Activated naive CD8-positive, alpha-beta T cell treated with anti-CD3 and anti-CD28 coated beads for 36 hours (primary cell): ENCODE measurements around the gene EMC6. TPM values are rescaled to one million over a fixed set of nuclear protein-coding genes. Genes with fewer than 3 reads are reported as not detected.

Source experiments
- DNase-seq: peaks from one replicate; pipeline ENCODE4 v3.0.0; 2021
- H3K27ac Mint-ChIP-seq: one replicate; pipeline ENCODE4 v1.8.0; 2022; ENCODE audit warnings: mild to moderate bottlenecking, moderate library complexity, mixed read lengths
- H3K27me3 Mint-ChIP-seq: one replicate; pipeline ENCODE4 v1.8.0; 2022; ENCODE audit warnings: mild to moderate bottlenecking, mixed read lengths
- H3K36me3 Mint-ChIP-seq: one replicate; pipeline ENCODE4 v1.8.0; 2021; ENCODE audit warnings: mild to moderate bottlenecking, mixed read lengths
- H3K4me1 Mint-ChIP-seq: one replicate; pipeline ENCODE4 v1.8.0; 2021; ENCODE audit warnings: mixed read lengths
- H3K4me3 Mint-ChIP-seq: one replicate; pipeline ENCODE4 v1.8.0; 2022; ENCODE audit warnings: mild to moderate bottlenecking, moderate library complexity, mixed read lengths
- H3K9me3 Mint-ChIP-seq: one replicate; pipeline ENCODE4 v1.8.0; 2022; ENCODE audit warnings: mixed read lengths
- total RNA-seq, 2 experiments: library from RNA; stranded (reverse); gene quantifications; one replicate each; pipeline ENCODE4 v1.2.3, GENCODE V29; 2021

EMC6 gene
- total RNA-seq, 2 experiments from 2014 or later: 83.6 to 85.8 TPM

DNA sequence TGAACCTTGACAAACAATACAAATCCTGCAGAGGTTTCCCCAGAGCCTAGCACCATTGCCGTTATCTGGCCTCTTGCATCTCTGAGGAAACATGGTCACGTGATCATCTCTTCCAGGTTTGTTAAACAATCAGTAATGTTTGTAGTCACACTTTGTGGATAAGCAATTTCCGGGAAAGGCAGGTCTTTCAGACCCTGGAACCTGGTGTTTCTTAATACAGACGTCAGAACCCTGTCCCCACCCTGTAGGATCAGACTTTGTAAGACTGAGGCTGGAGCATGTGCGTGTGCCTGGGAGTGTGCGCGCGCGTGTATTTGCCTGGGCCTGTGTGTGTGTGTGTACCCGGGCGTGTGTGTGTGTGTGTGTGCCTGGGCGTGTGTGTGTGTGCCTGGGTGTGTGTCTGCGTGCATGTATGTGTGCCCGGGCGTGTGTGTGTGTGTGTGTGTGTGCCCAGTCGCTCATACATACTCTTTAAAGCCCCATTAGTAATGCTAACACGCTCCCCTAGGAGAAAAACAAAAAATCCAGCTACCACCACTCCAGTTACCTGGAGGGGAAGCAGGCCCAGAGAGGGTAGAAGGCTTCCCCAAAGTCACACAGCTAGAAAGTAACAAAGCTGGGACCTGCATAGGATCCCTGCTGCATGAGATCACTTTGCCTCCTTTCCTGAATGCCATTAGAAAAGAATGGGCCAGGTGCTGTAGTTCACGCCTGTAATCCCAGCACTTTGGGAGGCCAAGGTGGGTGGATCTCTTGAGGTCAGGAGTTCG, 26.7 kb upstream of the EMC6 start:
- Mint-ChIP-seq H3K4me3 (no peak overlapping the region), H3K36me3 (peaks cover 3% of the 10 kb centered on the region), H3K9me3 (no peaks in the 10 kb centered on the region), H3K27ac (no peak overlapping the region), H3K27me3 (no peaks in the 10 kb centered on the region), H3K4me1 (peaks cover 23% of the 10 kb centered on the region)
- DNase-seq: no peak

DNA sequence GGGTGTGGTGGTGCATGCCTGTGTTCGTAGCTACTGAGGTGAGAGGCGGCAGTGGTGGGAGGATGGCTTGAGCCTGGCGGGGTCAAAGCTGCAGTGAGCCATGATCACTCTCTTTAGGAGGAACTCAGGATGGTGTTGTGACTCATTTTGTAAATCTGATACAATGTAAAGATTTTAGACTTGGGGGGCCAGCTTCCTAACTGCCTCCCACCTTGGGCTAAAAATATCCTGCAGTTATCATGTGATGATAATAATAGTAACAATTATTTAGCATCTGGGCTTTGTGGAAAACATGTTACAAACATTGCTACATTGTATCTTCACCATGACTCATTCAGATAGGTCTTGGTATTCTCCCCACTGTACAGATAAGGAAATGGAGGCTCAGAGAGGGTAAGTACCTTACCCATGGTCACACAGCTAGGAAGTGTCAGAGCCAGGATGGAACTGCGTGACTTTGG, 24.7 kb upstream of the EMC6 start:
- no peak overlapping the region for H3K27ac Mint-ChIP-seq
- H3K36me3 Mint-ChIP-seq: peaks cover 3% of the 10 kb centered on the region
- DNase-seq: no peak
- H3K4me1 Mint-ChIP-seq: peaks cover 14% of the 10 kb centered on the region
- H3K9me3 Mint-ChIP-seq: no peaks in the 10 kb centered on the region
- H3K4me3 Mint-ChIP-seq: no peak overlapping the region
- no peaks in the 10 kb centered on the region for H3K27me3 Mint-ChIP-seq

- Mint-ChIP-seq H3K27ac (no peak overlapping the region), H3K9me3 (no peaks in the 10 kb centered on the region), H3K36me3 (peaks cover 3% of the 10 kb centered on the region), H3K4me3 (no peak overlapping the region), H3K4me1 (peaks cover 4% of the 10 kb centered on the region), H3K27me3 (no peaks in the 10 kb centered on the region)
- DNase-seq: no peak
Measured at GRCh38 chr17:3645310-3645709, 23.3 kb upstream of the EMC6 start.

- DNase-seq: no peak
- Mint-ChIP-seq H3K4me3 (no peak overlapping the region), H3K27ac (no peak overlapping the region)
Measured at GRCh38 chr17:3647251-3647650, 21.4 kb upstream of the EMC6 start.

GRCh38 chr17:3647769-3648555, 20.6 kb upstream of the EMC6 start:
- no peaks in the 10 kb centered on the region for H3K4me1 Mint-ChIP-seq

More at GRCh38 chr17:3647251-3647650, 21.4 kb upstream of the EMC6 start:
- H3K27me3 Mint-ChIP-seq: no peaks in the 10 kb centered on the region
- no peaks in the 10 kb centered on the region for H3K9me3 Mint-ChIP-seq
- H3K4me1 Mint-ChIP-seq: peaks cover 2% of the 10 kb centered on the region
- no peaks in the 10 kb centered on the region for H3K36me3 Mint-ChIP-seq

DNA sequence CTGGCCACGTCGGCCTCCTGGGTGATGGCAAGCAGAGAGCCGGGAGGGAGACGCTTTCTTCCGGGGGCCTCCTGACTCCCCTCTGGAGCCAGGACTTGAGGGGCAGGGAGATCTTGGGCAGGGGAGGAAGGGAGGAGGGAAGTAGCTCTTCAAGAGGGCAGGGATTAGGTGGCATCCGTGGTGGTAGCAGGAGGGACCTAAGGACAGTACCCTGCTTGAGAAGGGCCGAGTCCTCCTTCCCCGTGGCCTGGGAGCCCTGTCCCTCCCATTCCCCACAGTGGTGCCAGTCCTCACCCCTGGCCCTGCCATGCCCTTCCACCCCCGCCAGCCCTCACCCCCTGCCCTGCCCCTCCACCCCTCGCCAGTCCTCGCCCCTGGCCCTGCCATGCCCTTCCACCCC, 12.8 kb upstream of the EMC6 start:
- Mint-ChIP-seq H3K4me3 (no peak overlapping the region), H3K36me3 (no peaks in the 10 kb centered on the region), H3K27ac (no peak overlapping the region), H3K27me3 (no peaks in the 10 kb centered on the region), H3K4me1 (no peaks in the 10 kb centered on the region), H3K9me3 (no peaks in the 10 kb centered on the region)
- DNase-seq: no peak

More at GRCh38 chr17:3647769-3648555, 20.6 kb upstream of the EMC6 start:
- Mint-ChIP-seq H3K36me3 (no peaks in the 10 kb centered on the region), H3K9me3 (no peaks in the 10 kb centered on the region), H3K27me3 (no peaks in the 10 kb centered on the region), H3K27ac (no peak overlapping the region), H3K4me3 (no peak overlapping the region)
- DNase-seq: peak; percentile 22

DNA sequence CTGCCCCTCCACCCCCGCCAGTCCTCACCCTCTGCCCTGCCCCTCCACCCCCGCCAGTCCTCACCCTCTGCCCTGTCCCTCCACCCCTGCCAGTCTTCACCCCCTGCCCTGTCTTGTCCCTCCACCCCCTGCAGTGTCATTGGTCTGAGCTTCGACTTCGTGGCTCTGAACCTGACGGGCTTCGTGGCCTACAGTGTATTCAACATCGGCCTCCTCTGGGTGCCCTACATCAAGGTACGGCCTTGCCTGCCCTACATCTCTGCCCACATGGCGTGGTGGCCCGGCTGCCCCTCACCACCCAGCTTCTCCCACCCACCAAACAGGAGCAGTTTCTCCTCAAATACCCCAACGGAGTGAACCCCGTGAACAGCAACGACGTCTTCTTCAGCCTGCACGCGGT, 12.3 kb upstream of the EMC6 start:
- Mint-ChIP-seq H3K9me3 (no peaks in the 10 kb centered on the region), H3K4me3 (no peak overlapping the region), H3K27me3 (no peaks in the 10 kb centered on the region), H3K36me3 (no peaks in the 10 kb centered on the region), H3K4me1 (no peaks in the 10 kb centered on the region), H3K27ac (no peak overlapping the region)
- DNase-seq: no peak

DNA sequence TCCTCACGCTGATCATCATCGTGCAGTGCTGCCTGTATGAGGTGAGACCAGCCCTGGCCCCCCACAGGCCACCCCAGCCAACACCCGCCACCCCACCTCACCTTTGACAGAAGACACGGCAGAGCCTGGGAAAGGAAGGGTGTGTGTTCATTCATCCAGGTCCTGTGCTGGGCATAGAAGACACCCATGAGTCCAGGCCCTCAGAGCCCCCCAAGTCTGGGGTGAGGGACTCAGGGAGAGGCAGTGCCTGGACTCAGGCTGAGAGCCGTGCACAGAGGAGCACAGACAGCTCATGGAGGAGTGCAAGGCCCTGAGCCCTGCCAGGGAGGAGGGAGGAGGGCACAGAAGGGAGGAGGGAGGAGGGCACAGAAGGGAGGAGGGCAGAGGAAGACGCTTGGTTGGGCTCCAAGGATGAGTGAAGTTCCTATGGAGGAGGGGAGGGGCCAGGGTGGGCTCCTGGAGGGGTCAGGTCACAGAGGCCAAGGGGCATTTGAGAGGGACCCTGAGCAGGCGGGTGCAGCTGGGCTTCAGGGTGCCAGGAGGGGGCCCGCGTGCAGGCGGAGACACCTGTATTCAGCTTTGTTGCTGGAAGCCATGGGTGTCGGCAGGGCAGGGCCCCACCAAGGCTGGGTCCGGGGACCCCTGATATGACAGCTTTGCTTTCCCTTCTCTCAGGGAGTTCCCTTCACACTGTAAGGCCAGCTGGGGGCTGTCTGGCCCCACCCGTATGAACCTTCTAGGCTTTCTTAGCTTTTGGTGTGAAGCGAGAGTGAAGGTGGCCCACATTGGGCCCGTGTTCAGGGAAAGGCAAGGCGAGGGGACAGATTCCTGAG, 11.6 kb upstream of the EMC6 start:
- no peaks in the 10 kb centered on the region for H3K4me1 Mint-ChIP-seq
- H3K27me3 Mint-ChIP-seq: no peaks in the 10 kb centered on the region
- H3K36me3 Mint-ChIP-seq: no peaks in the 10 kb centered on the region
- no peak overlapping the region for H3K4me3 Mint-ChIP-seq
- no peak overlapping the region for H3K27ac Mint-ChIP-seq
- no peaks in the 10 kb centered on the region for H3K9me3 Mint-ChIP-seq
- no peak for DNase-seq

GRCh38 chr17:3657588-3657869, 11.1 kb upstream of the EMC6 start:
- H3K36me3 Mint-ChIP-seq: no peaks in the 10 kb centered on the region
- no peaks in the 10 kb centered on the region for H3K4me1 Mint-ChIP-seq
- no peaks in the 10 kb centered on the region for H3K9me3 Mint-ChIP-seq
- H3K27me3 Mint-ChIP-seq: no peaks in the 10 kb centered on the region
- no peak for DNase-seq
- H3K27ac Mint-ChIP-seq: no peak overlapping the region
- H3K4me3 Mint-ChIP-seq: no peak overlapping the region

DNA sequence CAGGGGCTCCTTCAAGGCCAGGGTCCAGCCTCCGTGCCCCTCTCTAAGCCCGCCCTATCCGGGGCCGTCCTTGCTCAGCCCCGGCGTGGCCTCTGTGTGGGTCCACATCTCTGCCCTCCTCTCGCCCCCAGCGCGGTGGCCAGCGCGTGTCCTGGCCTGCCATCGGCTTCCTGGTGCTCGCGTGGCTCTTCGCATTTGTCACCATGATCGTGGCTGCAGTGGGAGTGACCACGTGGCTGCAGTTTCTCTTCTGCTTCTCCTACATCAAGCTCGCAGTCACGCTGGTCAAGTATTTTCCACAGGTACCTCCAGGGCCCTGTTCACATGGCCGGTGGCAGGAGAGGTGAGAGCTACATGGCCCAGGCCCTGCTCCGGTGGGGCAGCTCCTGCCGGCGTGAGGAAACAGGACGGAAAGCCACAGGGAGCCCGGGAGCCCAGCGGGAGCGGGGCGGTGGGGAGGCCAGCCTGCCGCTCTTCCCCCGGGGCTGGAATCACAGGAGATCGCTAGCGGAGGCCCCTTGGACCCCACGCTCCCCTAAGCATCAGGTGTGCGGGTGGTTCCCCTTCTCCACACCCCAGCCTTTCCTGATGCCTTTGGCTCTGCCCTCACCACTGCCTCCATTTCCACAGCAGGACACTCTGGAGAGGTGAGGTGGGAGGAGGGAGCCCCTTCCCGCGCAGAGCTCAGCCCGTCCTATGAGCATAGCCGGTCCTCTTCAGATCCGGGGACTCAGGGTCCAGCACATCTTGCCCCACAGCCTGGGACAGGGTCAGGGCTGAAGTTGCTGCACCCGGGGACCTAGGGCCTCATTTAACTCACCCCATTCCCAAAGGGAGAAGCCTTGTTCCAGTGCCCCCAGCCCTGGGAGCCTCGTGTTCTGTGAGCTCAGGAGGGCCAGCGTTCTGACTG, 10.5 kb upstream of the EMC6 start:
- H3K27ac Mint-ChIP-seq: no peak overlapping the region
- H3K27me3 Mint-ChIP-seq: no peaks in the 10 kb centered on the region
- DNase-seq: no peak
- no peaks in the 10 kb centered on the region for H3K4me1 Mint-ChIP-seq
- H3K36me3 Mint-ChIP-seq: no peaks in the 10 kb centered on the region
- H3K4me3 Mint-ChIP-seq: no peak overlapping the region
- H3K9me3 Mint-ChIP-seq: no peaks in the 10 kb centered on the region

DNA sequence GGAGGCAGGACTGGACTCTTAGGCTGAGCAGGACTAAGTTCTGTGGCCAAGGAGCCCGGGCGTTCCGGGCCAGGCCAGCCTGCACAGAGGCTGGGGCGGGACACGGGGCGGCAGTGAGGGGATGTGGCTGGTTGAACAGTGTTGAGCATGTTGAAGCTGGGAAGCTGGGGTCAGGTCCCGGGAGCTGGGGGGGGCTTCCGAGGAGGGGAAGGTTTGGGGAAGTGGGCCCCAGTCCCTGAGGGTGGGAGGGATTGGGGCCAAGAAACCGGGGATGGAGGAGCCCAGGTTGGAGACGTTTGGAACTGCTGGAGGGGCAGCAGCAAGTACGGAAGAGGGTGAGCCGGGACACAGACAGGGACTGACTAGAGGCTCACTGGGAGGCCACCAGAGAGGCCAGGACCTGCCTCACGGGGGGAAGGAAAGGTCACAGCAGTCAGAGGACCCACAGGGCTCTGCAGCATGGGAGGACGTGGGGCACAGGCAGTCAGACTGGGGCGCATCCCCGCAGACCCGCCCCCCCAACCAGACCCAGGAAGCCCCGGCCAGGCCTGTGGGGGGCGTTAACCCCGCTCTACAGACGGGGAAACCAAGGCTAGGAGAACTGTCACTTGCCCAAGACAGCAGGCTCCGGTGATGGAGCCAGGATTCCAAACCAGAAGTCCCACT, 9.7 kb upstream of the EMC6 start:
- Mint-ChIP-seq H3K9me3 (no peaks in the 10 kb centered on the region), H3K27me3 (no peaks in the 10 kb centered on the region), H3K27ac (no peak overlapping the region), H3K36me3 (no peaks in the 10 kb centered on the region), H3K4me1 (no peaks in the 10 kb centered on the region), H3K4me3 (no peak overlapping the region)
- DNase-seq: no peak

- Mint-ChIP-seq H3K27me3 (no peaks in the 10 kb centered on the region), H3K4me1 (no peaks in the 10 kb centered on the region), H3K9me3 (no peaks in the 10 kb centered on the region), H3K27ac (no peak overlapping the region), H3K36me3 (no peaks in the 10 kb centered on the region), H3K4me3 (no peak overlapping the region)
- DNase-seq: no peak
Measured at GRCh38 chr17:3659541-3660111, 9.0 kb upstream of the EMC6 start.

DNA sequence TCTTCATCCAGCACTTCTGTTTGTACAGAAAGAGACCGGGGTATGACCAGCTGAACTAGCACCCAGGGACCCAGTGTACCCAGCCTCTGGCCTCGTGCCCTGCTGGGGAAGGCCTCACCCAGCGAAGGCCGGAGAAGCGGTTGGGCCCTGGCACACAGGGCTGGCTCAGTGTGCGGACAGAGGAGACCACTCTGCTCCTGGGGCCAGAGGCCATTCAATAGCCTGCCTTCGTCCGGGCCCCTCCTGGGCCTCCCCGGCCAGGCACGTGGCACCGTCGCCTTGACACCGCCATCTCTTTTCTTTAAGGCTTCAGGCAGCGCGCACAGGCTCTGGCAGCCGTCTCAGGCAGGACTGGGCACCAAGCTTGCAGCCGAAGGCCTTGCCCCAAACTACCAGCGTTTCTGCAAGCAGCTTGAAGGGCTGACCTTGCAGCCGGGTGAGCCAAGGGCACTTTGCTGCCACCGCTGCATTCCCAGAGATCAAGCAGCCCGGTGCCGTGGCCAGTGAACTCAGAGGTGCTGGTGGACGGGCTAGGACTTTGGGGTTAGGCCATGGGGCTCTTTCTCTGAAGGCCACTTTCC, 8.2 kb upstream of the EMC6 start:
- DNase-seq: no peak
- Mint-ChIP-seq H3K4me1 (no peaks in the 10 kb centered on the region), H3K27me3 (no peaks in the 10 kb centered on the region), H3K27ac (no peak overlapping the region), H3K9me3 (no peaks in the 10 kb centered on the region), H3K4me3 (no peak overlapping the region), H3K36me3 (no peaks in the 10 kb centered on the region)
